ENCODE data around the gene UBAC1.

Gene UBAC1

GRCh38 chr9:135993765-135994500, 32.8 kb upstream of the UBAC1 start:
- no peak for DNase-seq (ENCODE audit: low read depth)

GRCh38 chr9:135993409-135993742, 32.2 kb upstream of the UBAC1 start:
- DNase-seq (ENCODE audit: low read depth): no peak

GRCh38 chr9:135992486-135993408, 31.6 kb upstream of the UBAC1 start:
- DNase-seq (ENCODE audit: low read depth): no peak

- DNase-seq (ENCODE audit: low read depth): no peak
These were observed 30.6 kb upstream of the UBAC1 start for GRCh38 chr9:135991771-135992170.

GRCh38 chr9:135990468-135991429, 29.6 kb upstream of the UBAC1 start:
- DNase-seq (ENCODE audit: low read depth): no peak

- DNase-seq (ENCODE audit: low read depth): no peak
These were observed 28.7 kb upstream of the UBAC1 start for GRCh38 chr9:135989722-135990467.

GRCh38 chr9:135989157-135989556, 28.0 kb upstream of the UBAC1 start:
- DNase-seq (ENCODE audit: low read depth): no peak

GRCh38 chr9:135988493-135988892, 27.3 kb upstream of the UBAC1 start:
- no peak for DNase-seq (ENCODE audit: low read depth)

GRCh38 chr9:135987838-135988404, 26.7 kb upstream of the UBAC1 start:
- DNase-seq (ENCODE audit: low read depth): no peak

- no peak for DNase-seq (ENCODE audit: low read depth)
These were observed 25.4 kb upstream of the UBAC1 start for GRCh38 chr9:135986605-135987004.

- no peak for DNase-seq (ENCODE audit: low read depth)
These were observed 24.7 kb upstream of the UBAC1 start for GRCh38 chr9:135985889-135986288.

- DNase-seq (ENCODE audit: low read depth): no peak
These were observed 24.2 kb upstream of the UBAC1 start for GRCh38 chr9:135985459-135985774.

GRCh38 chr9:135984072-135984710, 23.0 kb upstream of the UBAC1 start:
- DNase-seq (ENCODE audit: low read depth): no peak

GRCh38 chr9:135983208-135984071, 22.3 kb upstream of the UBAC1 start:
- DNase-seq (ENCODE audit: low read depth): no peak

- DNase-seq (ENCODE audit: low read depth): no peak
These were observed 21.5 kb upstream of the UBAC1 start for GRCh38 chr9:135982499-135983207.

- DNase-seq (ENCODE audit: low read depth): no peak
These were observed 19.9 kb upstream of the UBAC1 start for GRCh38 chr9:135980926-135981630.

GRCh38 chr9:135979547-135980166, 18.5 kb upstream of the UBAC1 start:
- no peak for DNase-seq (ENCODE audit: low read depth)

Measured in stimulated activated CD8-positive, alpha-beta memory T cell treated with anti-CD3 and anti-CD28 coated beads, Interleukin-15, amount 100 ng/mL, for 1 hour (primary cell).